ENCODE data around the gene RASSF10.

DNA sequence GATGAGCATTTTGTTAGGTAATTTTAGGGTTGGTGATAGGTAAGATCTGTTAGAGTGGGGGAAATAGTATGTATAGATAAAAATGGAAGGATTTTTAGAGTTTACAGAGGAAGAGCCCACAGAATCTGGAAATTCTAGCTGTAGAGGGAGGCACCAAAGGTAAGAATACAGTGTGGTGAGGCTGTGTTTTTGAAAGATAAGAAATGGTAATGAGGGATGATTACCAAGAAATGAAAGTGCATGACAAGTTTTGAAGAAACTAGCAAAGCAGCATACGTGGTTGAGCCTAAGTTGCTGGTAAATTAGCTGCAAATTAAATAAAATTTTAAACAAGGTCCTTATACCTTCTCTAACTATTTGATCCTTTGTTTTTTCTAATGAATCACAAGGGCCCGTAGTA is 14.6 kb upstream of the RASSF10 start:
- TF ChIP-seq, protein P1, sequence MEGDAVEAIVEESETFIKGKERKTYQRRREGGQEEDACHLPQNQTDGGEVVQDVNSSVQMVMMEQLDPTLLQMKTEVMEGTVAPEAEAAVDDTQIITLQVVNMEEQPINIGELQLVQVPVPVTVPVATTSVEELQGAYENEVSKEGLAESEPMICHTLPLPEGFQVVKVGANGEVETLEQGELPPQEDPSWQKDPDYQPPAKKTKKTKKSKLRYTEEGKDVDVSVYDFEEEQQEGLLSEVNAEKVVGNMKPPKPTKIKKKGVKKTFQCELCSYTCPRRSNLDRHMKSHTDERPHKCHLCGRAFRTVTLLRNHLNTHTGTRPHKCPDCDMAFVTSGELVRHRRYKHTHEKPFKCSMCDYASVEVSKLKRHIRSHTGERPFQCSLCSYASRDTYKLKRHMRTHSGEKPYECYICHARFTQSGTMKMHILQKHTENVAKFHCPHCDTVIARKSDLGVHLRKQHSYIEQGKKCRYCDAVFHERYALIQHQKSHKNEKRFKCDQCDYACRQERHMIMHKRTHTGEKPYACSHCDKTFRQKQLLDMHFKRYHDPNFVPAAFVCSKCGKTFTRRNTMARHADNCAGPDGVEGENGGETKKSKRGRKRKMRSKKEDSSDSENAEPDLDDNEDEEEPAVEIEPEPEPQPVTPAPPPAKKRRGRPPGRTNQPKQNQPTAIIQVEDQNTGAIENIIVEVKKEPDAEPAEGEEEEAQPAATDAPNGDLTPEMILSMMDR (IDR thresholded peaks at IDR 0.05): no peak
- TF ChIP-seq POLR2A (IDR thresholded peaks at IDR 0.05): no peak
